ENCODE measurements around the gene PAPPA.

DNA sequence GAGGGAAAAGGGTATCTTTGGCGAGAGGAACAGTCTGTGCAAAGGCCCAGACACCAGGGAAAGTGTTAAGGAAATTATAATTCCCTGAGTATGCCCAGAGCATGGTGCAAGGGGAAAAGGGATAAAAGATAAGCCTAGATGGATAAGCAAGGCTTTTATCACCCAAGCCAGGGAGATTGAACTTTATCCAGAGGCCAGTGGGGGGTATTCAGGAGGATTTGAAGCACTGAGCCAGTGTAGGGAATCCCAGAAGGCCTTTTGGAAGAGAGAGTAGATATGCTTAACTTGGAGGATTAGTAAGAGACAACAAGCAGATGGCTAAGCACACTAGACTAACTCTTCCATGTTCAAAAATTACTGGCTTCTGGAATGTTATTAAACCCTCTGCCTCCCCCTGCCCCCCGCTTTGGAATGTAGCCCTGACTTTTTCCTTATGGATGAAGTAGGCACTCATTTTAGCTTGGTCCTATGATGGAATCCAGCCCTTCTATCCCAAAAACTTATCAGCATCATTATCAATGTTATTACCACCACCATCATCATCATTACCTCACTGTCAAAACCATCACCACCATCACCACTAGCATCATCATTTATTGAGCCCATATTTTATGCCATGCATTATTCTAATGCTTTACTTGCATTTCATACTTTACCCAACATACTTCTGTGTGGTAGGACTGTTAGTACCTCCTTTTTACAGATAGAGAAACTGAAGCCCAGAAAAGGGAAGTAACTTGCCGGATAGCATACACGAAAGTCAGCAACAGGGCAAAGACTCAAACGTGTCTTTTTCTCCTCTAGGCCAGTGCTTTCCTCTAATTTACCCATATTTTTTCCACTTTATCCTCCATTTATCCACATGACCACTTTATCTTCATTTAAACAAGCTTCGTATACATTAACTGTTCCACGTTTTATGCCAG is 237.0 kb downstream of the PAPPA start:
- TF ChIP-seq CTCF (IDR thresholded peaks at IDR 0.05) = no peak
- TF ChIP-seq EZH2 (IDR thresholded peaks at IDR 0.05) = no peak

Data from neural progenitor cell (in vitro differentiated cells).